IPS-18a (cell line): ENCODE measurements around the gene PRSS12.

Source experiments
- H3K27ac ChIP-seq: one replicate; pipeline ENCODE4 v1.5.1; 2013; ENCODE audit warnings: low read length
- H3K27me3 ChIP-seq: one replicate; pipeline ENCODE4 v1.6.1; 2013; ENCODE audit warnings: mild to moderate bottlenecking, low read length; ENCODE audit not compliant: control insufficient read depth, insufficient read depth
- H3K36me3 ChIP-seq: one replicate; pipeline ENCODE4 v1.6.1; 2013; ENCODE audit warnings: low read depth, low read length; ENCODE audit not compliant: control insufficient read depth
- H3K4me1 ChIP-seq: one replicate; pipeline ENCODE4 v1.6.1; 2013; ENCODE audit warnings: low read depth, low read length; ENCODE audit not compliant: control insufficient read depth
- H3K4me3 ChIP-seq: one replicate; pipeline ENCODE4 v1.5.1; 2013; ENCODE audit warnings: low read length
- H3K9ac ChIP-seq: one replicate; pipeline ENCODE4 v1.6.1; 2013; ENCODE audit warnings: mild to moderate bottlenecking, low read length, moderate library complexity
- H3K9me3 ChIP-seq: one replicate; pipeline ENCODE4 v1.6.1; 2013; ENCODE audit warnings: low read depth, low read length; ENCODE audit not compliant: control insufficient read depth

Gene PRSS12

DNA sequence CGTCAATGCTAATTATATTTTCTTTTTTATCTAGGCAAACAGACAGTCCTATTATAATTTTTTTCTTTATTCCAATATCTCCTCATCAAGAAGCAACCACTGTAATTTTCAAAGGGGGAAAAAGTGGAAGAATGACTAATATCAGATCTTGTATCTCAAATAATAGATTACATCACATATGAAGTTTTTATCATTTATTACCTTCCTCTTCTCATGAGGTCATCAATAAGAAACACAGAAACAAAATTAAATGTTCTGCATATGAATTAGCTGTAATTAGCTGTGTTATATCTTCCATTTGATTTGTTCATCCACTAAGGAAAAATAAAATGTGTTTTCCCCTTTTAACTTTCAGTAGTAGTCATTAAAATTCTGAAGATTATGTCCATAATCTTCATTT lies 14.3 kb downstream of the PRSS12 start:
- H3K27ac ChIP-seq: no peak overlapping the region

DNA sequence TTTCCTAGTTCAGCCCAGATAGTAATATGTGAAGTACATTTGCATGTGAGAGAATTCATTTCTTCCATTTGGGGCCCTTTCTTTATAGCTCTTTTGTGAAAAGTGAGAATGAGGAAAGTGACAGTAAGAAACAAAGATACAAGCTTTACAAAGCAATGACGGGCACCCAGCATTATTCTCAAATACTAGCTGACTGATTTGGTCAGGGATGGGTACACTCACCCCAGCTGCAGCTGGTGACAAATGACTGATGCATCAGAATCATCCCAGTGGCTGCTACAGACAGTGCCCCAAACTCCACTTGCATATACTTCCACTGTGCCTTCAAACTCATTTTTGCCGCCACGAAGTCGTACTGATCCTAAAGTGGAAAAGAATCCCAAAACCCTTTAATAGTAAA lies 14.8 kb downstream of the PRSS12 start:
- Histone ChIP-seq H3K9me3 (no peaks in the 10 kb centered on the region), H3K36me3 (no peaks in the 10 kb centered on the region), H3K9ac (no peak overlapping the region), H3K27me3 (no peaks in the 10 kb centered on the region), H3K4me1 (peaks cover 13% of the 10 kb centered on the region), H3K27ac (no peak overlapping the region), H3K4me3 (no peak overlapping the region)

More for the DNA sequence above, 14.3 kb downstream of the PRSS12 start:
- no peaks in the 10 kb centered on the region for H3K9me3 ChIP-seq
- H3K27me3 ChIP-seq: no peaks in the 10 kb centered on the region
- no peak overlapping the region for H3K4me3 ChIP-seq
- no peak overlapping the region for H3K9ac ChIP-seq
- H3K4me1 ChIP-seq: peaks cover 13% of the 10 kb centered on the region
- no peaks in the 10 kb centered on the region for H3K36me3 ChIP-seq

DNA sequence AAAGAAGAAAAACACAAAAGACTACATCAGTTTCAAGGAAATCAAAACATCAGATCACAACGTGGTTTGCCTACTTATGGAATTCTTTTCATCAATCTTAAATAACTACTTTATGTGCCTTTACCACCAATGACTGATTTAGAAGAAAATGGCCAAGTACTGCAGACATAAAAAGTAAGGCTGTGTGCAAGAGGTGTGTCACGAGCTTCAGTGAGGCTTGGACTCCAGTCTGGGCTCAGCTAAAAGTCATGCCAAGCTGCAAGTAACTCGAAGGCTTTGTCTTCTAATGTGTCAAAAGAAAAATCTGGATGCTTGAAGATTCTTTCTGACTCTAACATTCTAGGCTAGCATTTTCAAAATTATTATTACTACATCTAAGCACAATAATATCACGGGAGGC lies 17.0 kb downstream of the PRSS12 start:
- H3K36me3 ChIP-seq: no peaks in the 10 kb centered on the region
- H3K27ac ChIP-seq: no peak overlapping the region
- H3K9me3 ChIP-seq: no peaks in the 10 kb centered on the region
- H3K9ac ChIP-seq: no peak overlapping the region
- H3K4me1 ChIP-seq: peaks cover 13% of the 10 kb centered on the region
- no peaks in the 10 kb centered on the region for H3K27me3 ChIP-seq
- no peak overlapping the region for H3K4me3 ChIP-seq

DNA sequence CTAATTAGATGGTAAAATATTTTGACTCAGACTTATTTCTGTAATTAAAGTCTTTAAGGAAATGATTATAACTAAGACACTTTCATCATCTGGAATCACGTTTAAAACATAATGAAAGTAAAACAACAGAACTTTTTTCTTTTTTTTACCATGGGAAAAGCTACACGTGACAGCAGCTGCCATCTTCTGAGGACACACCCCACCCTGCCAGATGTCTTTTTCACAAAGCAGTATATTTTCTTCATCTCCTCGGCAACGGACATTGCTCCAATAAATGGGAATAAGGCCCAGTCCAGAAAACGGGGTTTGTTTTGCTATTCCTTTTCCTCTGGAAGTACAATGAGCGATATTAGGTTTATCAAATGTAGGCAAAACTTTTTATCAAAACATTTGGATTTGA lies 17.5 kb downstream of the PRSS12 start:
- H3K27me3 ChIP-seq: no peaks in the 10 kb centered on the region
- H3K27ac ChIP-seq: no peak overlapping the region
- H3K9ac ChIP-seq: no peak overlapping the region
- no peak overlapping the region for H3K4me3 ChIP-seq
- H3K9me3 ChIP-seq: no peaks in the 10 kb centered on the region
- no peaks in the 10 kb centered on the region for H3K36me3 ChIP-seq
- peaks cover 11% of the 10 kb centered on the region for H3K4me1 ChIP-seq

DNA sequence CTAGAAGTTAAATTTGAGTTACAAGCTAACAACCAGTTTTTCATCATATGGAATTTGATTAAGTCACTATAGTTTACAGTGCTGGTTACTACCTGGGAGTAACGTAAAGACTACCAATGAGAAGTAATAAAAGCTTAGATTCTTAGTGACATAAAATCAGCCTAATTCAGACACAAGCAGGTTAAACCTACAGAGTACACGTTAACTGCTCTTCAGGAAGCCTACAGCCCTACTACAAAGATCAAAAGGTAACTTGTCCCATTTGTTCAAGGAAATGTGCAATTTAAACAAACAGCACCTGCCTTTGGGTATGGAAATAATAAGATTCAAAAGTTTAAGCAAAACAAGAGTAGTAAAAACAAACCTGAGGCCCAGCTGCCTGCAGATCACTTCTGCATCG lies 21.5 kb downstream of the PRSS12 start:
- no peaks in the 10 kb centered on the region for H3K4me1 ChIP-seq
- no peak overlapping the region for H3K4me3 ChIP-seq
- H3K9me3 ChIP-seq: no peaks in the 10 kb centered on the region
- H3K27me3 ChIP-seq: no peaks in the 10 kb centered on the region
- H3K36me3 ChIP-seq: no peaks in the 10 kb centered on the region
- H3K9ac ChIP-seq: no peak overlapping the region
- no peak overlapping the region for H3K27ac ChIP-seq

DNA sequence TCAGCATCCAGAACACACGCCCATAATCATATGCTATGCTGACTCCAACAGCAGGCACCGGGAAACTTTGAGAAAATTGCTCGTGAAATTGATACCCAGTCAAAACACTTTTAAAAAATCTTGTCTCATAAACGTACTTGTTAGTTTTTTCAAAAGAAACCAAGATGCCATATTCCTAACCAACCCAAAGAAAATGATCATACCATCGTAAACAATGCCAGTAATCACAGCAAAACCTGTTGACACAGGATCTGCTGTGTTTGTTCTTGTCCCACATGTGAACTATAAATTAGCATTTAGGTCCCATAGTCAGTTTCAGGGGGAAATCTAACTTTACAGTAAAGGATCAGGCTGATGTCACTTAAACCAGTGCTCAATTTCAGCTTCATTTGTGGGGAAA lies 23.0 kb downstream of the PRSS12 start:
- Histone ChIP-seq H3K27ac (no peak overlapping the region), H3K4me3 (no peak overlapping the region), H3K36me3 (no peaks in the 10 kb centered on the region), H3K4me1 (peaks cover 5% of the 10 kb centered on the region), H3K9me3 (no peaks in the 10 kb centered on the region), H3K27me3 (no peaks in the 10 kb centered on the region), H3K9ac (no peak overlapping the region)

DNA sequence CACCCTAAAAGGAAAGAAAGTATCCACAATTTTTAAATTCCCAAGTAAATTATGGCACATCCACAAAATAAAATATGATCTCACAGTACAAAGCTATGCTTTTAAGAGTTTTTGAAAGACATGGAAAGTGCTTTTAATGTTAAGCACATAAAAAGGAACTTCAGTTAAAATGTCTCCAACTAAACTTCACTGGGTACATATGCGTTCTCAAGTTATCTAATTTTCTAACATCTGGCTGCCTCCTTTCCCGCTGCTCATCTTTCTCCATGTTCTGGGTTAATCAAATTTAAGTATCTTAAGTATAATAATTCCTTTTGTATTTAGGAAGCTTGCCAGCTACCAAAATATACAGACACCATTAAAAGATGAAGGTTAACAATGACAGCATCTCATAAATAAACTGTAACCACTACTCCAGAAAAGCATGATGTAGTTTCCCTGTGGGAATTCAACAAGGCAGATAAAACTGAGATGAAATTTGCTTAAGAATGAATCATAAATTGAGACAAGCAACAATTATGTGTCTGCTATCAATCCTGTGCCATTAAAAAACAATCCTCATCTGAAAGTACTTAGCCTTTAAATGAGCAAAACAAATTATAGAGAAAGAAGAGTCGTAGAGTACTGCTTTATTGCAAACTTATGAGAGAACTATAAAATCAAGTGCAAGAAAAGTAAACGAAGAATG lies 25.1 kb downstream of the PRSS12 start:
- Histone ChIP-seq H3K9me3 (no peaks in the 10 kb centered on the region), H3K9ac (no peak overlapping the region), H3K36me3 (no peaks in the 10 kb centered on the region), H3K27ac (no peak overlapping the region), H3K4me3 (no peak overlapping the region), H3K4me1 (peaks cover 11% of the 10 kb centered on the region), H3K27me3 (no peaks in the 10 kb centered on the region)

DNA sequence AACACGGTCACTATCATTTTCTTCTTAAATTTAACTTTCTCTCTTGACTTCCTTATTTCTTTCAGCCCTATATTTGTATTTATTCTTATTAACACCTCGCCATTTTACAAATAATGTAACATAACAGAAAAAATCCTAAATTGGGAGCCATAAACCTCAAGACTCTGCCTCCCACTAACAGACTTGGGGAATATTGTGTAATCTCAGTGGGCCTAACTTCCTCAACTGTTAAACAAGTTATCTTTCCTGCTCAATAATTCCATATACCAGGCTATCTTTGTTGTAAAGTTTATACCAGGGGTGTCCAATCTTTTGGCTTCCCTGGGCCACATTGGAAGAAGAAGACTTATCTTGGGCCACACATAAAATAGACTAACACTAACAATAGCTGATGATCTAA lies 26.2 kb downstream of the PRSS12 start:
- H3K9me3 ChIP-seq: no peaks in the 10 kb centered on the region
- H3K27me3 ChIP-seq: no peaks in the 10 kb centered on the region
- H3K27ac ChIP-seq: no peak overlapping the region
- no peaks in the 10 kb centered on the region for H3K36me3 ChIP-seq
- H3K4me1 ChIP-seq: peaks cover 11% of the 10 kb centered on the region
- H3K4me3 ChIP-seq: no peak overlapping the region
- no peak overlapping the region for H3K9ac ChIP-seq

DNA sequence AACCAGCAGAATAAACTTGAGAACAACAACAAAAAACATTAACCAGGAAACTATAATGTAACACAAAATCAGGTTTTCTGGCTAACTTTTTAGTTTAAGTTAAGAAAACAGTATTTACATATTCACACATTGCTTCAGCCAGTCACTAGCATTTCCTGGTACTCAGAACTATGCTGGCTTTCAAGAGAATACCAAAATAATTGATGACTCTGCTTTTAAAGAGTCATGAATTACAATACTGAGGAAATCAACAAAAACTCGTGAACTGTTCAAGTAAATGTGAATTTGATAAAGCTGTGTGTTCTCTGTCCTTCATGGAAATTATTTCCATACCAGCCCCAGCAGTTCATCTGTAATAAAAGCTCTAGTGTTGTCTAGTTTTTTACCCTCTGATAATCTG lies 27.4 kb downstream of the PRSS12 start:
- no peak overlapping the region for H3K9ac ChIP-seq
- H3K9me3 ChIP-seq: no peaks in the 10 kb centered on the region
- no peak overlapping the region for H3K27ac ChIP-seq
- H3K36me3 ChIP-seq: no peaks in the 10 kb centered on the region
- H3K27me3 ChIP-seq: no peaks in the 10 kb centered on the region
- no peak overlapping the region for H3K4me3 ChIP-seq
- peaks cover 11% of the 10 kb centered on the region for H3K4me1 ChIP-seq

DNA sequence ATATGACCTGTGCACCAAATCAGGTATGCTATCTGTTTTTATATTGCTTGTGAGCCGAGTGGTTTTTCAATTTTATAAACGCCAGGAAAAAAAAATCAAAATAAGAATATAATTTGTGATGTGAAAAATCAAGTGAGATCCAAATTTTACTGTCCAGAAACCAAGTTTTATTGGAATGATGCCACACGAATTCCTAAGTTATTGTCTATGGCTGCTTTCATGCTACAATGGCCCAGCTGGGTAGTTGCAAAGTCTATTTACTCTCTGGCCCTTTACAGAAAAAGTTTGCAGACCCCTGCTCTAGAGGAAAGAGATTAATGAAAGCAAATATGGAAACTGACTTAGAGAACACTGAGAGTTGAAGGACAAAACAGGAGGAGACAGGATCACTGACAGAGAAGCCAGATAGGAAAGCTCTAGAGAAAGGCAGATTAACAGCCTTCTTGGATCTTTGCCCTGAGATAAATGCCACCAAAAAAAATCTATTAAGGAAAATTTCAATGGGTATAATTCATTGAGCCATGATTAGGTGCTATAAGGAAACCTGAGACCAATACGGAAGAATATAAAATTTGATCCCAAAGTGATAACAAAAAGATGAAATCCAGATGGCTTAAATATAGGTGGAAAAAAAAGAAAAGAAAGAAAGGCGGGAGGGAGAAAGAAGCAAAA lies 29.8 kb downstream of the PRSS12 start:
- Histone ChIP-seq H3K27me3 (no peaks in the 10 kb centered on the region), H3K4me1 (peaks cover 11% of the 10 kb centered on the region), H3K9ac (no peak overlapping the region), H3K36me3 (no peaks in the 10 kb centered on the region), H3K27ac (no peak overlapping the region), H3K9me3 (no peaks in the 10 kb centered on the region), H3K4me3 (no peak overlapping the region)

DNA sequence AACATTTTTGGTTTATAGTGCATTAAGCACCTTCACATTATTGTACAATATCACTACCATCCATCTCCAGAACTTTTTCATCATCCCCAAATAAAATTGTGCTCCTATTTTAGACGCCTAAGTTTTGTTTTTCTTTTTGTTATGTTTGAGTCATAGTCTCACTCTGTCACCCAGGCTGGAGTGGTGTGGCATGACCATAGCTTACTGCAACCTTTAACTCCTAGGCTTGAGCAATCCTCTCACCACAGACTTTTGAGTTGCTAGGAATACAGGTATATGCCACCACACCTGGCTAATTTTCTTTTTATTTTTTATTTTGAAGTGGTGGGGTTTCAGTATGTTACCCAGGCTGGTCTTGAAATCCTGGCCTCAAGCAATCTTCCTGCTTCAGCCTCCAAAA lies 33.9 kb downstream of the PRSS12 start:
- H3K4me1 ChIP-seq: peaks cover 6% of the 10 kb centered on the region
- H3K9me3 ChIP-seq: no peaks in the 10 kb centered on the region
- no peaks in the 10 kb centered on the region for H3K27me3 ChIP-seq
- no peak overlapping the region for H3K27ac ChIP-seq
- no peak overlapping the region for H3K9ac ChIP-seq
- no peak overlapping the region for H3K4me3 ChIP-seq
- H3K36me3 ChIP-seq: no peaks in the 10 kb centered on the region

DNA sequence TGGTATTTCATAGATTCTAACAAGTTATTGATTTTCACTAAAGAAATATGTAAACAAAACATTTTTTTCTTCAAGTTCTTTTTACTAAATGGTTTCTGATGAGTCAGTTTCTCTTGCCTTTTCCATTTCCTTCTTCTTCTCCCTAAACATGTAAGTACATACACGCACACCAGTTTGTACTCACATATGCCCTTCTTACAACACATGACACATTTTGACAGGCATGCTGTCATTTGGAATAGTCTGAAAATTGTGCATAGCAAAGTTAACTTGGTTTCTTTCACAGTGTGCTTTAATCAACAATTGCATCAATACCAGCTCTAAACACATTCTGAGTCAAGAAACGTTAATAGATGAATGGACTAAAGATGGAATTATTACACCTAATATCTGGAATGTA lies 35.1 kb downstream of the PRSS12 start:
- Histone ChIP-seq H3K9me3 (no peaks in the 10 kb centered on the region), H3K27me3 (no peaks in the 10 kb centered on the region), H3K36me3 (no peaks in the 10 kb centered on the region), H3K4me1 (no peaks in the 10 kb centered on the region), H3K27ac (no peak overlapping the region), H3K9ac (no peak overlapping the region), H3K4me3 (no peak overlapping the region)
